A673 (cell line): Measurements from ENCODE around the gene SLC25A20.

Experiments used
- CTCF ChIP-seq: fragments of 300-800, 200-600 bp; sonication (generic); conservative IDR thresholded peaks from 2 replicates; pipeline ENCODE4 v1.5.1; 2017; ENCODE audit warnings: low read depth, mild to moderate bottlenecking, antibody characterized with exemption, low read length, moderate library complexity, mixed read lengths
- EZH2 ChIP-seq: fragments of 200-600 bp; sonication (generic); IDR thresholded peaks from 2 replicates; pipeline ENCODE4 v1.6.1; 2017; ENCODE audit warnings: borderline replicate concordance, low read depth, mild to moderate bottlenecking, mixed read lengths, antibody characterized with exemption, low read length; ENCODE audit not compliant: poor library complexity, severe bottlenecking

- TF ChIP-seq EZH2 = no peak
- no peak for TF ChIP-seq CTCF
Observed at GRCh38 chr3:48826451-48826850, 72.2 kb downstream of the SLC25A20 start.
